AG20443 (cell line): ENCODE measurements around the gene CD8B2.
"Not testable (repeated sequence)": the region's sequence is repeated elsewhere in the genome, so short reads cannot be mapped to it uniquely, and the experiment has no call there.

ENCODE experiments used
- DNase-seq: peaks from one replicate; pipeline ENCODE4 v3.0.0; 2012; ENCODE audit warnings: low spot score, mixed read lengths

CD8B2 gene

DNA sequence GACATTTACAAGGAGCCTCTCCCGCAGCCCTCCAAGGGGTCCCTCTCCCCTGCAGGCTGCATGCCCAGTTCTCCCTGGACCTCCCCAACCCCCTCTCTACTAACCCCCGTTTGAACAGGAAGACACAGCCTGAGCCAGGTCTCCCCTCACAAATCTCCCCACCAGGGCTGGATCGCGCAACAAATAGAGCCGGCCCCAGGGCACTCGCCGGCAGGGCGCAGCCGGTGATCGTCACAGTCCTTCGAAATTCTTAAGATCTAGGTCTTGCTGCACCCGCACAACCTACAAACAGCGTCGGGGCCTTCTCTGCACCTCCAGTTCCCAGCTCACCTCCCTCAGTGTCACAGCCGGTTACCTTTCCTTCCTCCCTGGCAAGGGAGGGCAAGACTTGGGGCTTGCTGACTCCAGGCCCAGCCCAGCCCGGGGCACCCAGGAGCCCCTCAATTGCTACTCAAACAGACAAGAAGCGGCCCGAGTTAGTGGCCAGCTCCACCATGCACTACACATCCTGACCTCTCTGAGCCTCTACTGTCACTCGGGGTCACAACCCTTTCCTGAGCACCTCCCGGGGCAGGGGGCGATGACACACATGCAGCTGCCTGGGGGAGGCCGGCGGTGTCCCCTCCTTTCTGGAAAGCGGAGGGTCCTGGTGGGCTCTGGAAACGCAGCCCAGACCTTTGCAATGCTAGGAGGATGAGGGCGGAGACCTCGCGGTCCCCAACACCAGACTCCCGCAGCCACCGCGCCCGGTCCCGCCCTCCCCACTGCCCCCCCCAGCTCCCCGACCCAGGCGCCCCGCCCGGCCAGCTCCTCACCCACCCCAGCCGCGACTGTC lies at the start of gene CD8B2:
Gene CD8B2 (plus strand): TSS at position 814 of the 835 bp plus-strand sequence. CDS start 63 bp downstream, outside the sequence.
- not testable (repeated sequence) for DNase-seq

DNA sequence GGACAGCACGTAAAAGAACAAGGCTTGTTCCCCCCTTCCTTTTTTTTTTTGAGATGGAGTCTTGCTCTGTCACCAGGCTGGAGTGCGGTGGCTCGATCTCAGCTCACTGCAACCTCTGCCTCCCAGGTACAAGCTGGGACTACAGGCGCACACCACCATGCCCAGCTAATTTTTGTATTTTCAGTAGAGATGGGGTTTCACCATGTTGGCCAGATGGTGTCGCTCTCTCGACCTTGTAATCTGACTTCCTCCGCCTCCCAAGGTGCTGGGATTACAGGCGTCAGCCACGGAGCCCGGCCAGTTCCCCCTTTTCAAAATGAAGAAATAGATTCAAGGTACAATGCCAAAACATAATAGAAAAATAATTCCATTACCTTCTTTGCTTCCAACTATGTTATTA lies 25.3 kb upstream of the CD8B2 start:
- not testable (repeated sequence) for DNase-seq

DNA sequence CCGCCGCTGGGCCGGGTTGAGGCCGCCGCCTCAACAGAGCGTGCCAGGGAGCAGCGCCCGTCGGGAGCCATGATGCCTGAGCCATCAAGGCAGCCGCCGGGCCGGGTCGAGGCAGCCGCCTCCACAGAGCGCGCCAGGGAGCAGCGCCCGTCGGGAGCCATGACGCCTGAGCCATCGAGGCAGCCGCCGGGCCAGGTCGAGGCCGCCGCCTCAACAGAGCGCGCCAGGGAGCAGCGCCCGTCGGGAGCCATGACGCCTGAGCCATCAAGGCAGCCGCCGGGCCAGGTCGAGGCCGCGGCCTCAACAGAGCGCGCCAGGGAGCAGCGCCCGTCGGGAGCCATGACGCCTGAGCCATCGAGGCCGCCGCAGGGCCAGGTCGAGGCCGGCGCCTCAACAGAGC lies 19.6 kb upstream of the CD8B2 start:
- not testable (repeated sequence) for DNase-seq

DNA sequence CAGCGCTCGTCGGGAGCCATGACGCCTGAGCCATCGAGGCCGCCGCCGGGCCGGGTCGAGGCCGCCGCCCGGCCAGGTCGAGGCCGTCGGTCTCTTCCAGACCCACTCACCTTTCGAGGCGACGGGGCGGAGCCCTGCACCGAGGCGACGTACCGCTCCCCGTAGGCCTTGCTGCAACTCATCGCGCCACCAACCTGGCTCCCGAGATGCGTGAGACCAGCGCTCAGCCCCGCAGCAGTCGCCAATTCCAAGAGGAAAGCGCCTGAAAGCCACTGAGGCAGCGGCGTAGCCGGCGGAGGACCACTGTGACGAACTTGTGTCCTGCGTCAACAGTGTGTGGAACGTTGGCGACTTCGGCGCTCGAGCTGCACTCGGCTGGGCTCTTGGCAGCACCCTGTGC lies 19.1 kb upstream of the CD8B2 start, which contains the start of gene RGPD3:
Gene RGPD3 (minus strand): TSS at position 307 of the 400 bp plus-strand sequence. CDS start 125 bp downstream, at position 182.
- DNase-seq: not testable (repeated sequence)

DNA sequence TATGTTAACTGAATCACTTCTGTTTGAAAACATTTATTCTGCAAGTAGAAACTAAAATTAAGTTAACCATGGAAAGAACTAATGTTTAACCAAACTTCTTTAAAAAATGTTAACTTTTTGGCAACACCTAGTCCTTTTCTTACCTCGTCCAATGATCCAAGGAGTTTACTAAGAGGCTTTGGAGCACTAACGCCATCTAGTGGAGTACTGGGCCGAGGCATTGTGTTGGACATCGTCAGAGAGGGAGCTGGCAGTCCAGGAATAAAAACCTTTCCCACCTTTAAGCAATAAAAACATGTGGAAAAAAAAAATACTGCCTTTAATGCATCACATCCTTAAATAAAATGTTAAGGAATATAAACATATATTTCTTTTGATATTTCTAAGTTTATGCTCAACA lies 16.5 kb upstream of the CD8B2 start:
- DNase-seq: not testable (repeated sequence)

DNA sequence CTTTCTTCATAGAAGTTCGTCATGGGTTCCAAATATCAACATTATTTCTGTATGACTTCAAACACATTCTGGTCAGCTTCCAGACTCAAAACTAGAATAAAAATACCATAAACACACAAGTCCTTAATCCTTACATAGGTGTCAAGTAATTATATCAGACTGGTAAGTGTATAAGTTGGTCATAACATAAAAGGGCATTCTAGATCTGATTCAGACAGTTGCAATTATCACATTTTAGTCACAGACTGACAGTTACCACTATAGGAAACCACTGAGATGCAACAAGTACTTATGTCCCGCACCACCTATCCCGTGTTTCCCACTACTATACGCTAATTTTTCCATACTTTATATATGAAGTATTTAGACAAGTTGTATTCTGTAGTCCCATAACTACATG lies 9.5 kb upstream of the CD8B2 start:
- DNase-seq: not testable (repeated sequence)

DNA sequence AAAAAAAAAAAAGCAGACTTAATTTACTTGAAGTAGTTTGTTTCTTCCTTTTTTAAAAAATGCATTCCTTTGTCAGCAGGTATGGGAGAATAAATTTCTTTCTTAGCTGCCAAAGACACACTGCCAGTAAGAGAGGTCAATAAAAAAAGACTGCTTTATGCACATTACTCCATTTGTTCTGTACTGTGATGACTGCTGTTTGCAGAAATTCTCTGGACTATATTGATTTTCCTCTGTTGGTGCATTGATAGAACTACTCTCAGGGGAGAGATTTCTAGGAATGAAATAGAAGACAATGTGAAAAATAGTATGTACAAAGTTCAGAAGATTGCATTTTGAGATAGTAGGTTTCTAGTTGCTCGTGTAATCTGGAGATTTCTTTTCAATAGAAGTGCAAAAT lies 7.6 kb upstream of the CD8B2 start:
- not testable (repeated sequence) for DNase-seq

DNA sequence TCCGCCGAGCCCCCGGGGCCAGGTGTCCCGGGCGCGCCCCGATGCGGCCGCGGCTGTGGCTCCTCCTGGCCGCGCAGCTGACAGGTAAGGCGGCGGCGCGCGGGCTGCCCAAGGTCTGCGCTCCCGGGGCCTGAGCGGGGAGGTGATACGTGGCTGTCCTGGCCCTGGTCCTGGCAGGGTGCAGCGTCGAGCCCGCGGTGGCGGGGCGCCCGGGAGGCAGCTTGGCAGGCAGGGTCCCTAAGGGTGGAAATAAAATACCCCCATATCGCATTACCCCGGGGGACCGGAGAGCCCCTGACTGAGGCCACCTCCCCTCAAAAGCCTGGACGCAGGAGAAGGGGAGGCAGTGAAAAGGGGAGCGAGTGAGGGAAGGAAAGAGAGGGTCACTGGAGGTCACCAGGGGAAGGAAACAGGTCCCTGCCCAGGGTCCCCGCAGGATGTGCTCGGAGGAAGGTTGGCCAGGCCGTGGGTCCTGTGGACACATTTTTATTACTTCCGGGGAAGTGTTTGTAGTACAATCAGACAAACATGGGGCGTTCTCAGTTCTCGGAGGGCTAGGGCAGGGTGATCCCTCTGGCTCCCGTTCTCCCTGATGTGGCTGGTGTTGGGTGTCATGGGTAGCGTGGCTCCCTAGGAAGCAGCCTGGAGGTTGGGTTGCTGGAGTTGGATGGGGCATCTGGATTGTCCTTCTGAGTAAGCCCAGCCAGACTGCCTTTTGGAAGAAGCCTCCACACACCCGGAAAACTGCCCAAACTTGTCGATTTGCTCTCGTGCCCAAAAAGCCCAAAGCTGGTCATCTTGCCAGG lies 425 bp downstream of the CD8B2 start:
- DNase-seq: not testable (repeated sequence)

DNA sequence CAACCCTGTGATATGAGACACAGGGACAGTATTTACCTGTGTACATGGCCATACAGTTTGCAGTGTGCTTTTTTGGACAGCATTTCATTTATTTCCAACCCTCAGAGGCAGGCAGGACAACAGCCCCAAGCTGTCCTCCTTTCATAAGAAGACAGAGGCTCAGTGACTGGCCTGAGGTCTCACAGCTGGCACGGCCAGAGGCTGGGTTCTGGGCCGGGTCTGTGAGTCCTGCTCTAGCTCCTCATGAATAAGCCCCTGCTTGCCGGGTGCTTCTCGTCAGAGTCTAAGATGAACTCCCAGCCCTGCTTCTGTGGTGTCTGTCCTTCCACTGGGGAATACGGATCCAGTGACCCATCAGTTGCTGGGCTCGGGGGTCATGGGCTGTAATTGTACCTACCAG lies 2.5 kb downstream of the CD8B2 start:
- not testable (repeated sequence) for DNase-seq

DNA sequence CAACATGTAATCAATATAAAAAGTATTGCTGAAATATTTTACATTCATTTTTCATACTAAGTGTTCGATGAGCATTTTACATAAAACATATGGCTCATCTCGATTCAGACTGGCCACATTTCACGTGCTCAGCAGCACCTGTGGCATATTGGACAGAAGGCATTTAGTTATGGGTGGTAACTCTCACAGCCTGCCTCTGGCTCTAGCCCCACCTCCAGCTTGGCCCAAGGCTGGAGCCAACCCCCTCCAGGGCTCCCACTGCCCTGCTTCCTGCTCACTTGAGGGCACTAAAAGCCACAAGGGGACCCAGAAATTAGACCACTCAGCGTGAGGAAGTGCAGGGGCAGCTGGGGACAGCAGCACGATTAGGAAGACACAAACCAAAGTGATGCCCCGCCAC lies 5.2 kb downstream of the CD8B2 start:
- DNase-seq: not testable (repeated sequence)

DNA sequence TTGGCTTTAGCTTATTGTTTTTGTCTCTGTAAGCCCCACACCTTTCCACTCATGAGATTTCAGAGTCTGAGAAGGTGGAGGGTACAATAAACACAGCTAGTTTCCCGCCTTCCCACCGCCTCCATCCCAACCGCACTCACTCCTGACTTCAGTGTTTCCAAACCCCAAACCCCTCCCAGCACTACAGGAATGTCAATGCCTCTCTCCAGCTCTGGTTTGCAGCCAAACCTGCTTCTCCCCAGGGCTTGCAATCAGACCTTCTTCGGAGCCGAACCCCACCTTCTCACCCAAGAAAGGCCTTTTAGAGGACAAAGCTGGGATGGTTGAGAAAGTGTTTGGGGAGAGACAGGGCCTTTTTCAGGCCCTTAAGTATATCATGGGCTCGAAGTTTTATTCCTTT lies 5.7 kb downstream of the CD8B2 start:
- DNase-seq: not testable (repeated sequence)

DNA sequence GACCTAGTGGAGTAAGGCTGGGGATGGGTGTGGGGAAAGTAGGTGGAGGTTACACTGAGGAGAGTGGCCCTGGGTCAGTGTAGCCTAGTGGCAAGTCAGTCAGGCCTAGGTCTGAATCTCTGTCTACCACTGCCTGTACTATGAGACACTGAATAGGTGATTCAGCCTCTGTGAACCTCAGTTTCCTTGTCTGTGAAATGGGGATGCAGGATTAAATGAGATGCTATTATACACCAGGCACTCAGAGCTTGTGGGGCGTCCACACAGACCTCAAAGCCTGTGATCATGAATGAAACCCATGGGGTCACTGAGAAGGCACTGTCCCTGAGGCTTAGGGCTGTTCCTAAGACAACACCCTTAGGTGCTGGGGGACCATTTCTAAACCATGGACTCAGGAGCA lies 11.4 kb downstream of the CD8B2 start:
- DNase-seq: not testable (repeated sequence)

DNA sequence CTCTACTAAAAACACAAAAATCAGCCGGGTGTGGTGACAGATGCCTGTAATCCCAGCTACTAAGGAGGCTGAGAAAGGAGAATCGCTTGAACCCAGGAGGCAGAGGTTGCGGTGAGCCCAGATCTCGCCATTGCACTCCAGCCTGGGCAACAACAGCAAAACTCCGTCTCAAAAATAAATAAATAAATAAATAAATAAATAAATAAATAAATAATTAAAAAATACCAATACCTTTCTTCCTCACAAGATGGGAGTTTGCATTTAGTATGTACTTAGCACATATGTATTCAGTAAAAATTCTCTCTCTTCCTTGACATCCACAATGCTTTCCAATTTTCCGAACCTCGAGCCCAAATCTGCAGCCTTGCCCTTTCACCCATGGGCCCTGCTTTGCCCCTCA lies 13.2 kb downstream of the CD8B2 start:
- DNase-seq: not testable (repeated sequence)

DNA sequence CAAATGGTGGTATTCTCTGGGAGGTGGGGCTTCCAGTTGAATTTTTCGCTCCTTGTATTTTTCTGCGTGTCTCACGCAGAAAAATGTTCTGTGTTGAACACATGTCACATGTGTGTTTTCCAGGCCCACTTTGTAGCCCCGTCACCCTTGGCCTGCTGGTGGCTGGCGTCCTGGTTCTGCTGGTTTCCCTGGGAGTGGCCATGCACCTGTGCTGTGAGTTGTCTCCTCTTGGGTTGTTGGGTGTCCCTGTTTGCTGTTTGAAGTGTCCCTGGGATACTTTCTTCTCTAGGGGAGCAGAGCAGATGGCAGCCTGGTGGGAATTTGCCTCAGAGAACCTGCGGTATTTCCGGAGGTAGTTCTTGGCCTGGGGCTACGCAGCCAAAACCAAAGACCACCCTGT lies 15.2 kb downstream of the CD8B2 start:
- not testable (repeated sequence) for DNase-seq

DNA sequence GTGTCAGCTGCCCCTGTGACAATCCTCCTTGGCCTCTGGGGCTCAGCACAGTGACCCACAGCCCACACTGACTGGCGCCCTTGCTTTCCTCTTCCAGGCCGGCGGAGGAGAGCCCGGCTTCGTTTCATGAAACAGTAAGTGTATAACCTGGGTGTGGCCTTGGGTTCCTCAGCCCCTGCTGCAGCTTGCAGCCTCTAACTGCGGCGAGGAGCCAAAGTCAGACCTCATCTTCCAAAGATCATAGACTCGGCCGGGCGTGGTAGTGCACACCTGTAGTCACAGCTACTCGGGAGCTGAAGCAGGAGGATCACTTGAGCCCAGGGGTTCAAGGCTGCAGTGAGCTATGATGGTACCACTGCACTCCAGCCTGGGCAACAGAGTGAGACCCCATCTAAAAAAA lies 17.0 kb downstream of the CD8B2 start:
- not testable (repeated sequence) for DNase-seq

DNA sequence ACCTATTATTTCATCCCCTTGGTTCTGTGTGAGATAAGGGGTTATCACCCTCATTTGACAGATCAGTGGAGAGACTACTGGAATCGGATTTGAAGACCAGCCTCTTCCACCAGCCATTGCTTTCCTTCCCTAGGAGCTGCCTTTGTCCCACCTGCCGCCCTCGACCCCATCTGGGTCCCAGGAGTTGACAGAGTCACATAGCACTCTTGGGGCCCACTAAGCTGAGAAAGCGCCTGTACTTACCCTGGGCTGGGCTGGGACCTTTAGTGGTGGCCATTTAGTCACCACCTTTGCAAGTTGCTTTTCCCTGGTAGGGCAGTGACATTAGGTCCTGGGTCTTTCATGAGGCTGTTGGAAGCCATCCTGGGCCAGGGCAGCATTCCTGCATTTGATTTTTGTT lies 17.6 kb downstream of the CD8B2 start:
- not testable (repeated sequence) for DNase-seq

DNA sequence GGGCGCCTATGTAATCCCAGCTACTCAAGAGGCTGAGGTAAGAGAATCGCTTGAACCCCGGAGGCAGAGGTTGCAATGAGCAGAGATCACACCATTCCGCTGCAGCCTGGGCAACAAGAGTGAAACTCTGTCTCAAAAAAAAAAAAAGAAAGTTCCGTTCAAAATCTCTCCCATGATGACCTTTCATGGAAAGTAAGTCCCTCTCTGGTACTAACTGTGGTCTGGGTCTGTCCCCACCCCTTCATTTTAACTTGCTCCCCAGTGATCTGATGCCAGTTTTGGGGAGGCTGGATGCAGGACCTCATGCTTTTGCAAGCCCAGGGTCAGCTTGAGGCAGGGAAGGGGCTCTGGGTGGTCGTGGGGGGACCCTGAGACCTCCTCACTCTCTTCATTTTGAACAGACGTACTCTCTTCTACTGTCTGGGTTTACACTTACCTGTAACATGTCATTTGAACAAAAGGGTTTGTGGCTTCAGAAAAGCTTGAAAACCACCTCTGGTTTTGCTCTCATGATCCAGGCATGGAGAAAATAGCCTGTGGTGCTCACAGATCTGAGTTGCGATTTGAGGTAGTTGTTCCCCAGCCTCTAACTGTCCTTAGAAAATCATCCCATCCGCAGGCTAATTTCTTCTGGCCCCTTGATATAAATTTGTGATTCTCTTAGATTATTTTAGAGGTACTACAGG lies 19.0 kb downstream of the CD8B2 start:
- not testable (repeated sequence) for DNase-seq

DNA sequence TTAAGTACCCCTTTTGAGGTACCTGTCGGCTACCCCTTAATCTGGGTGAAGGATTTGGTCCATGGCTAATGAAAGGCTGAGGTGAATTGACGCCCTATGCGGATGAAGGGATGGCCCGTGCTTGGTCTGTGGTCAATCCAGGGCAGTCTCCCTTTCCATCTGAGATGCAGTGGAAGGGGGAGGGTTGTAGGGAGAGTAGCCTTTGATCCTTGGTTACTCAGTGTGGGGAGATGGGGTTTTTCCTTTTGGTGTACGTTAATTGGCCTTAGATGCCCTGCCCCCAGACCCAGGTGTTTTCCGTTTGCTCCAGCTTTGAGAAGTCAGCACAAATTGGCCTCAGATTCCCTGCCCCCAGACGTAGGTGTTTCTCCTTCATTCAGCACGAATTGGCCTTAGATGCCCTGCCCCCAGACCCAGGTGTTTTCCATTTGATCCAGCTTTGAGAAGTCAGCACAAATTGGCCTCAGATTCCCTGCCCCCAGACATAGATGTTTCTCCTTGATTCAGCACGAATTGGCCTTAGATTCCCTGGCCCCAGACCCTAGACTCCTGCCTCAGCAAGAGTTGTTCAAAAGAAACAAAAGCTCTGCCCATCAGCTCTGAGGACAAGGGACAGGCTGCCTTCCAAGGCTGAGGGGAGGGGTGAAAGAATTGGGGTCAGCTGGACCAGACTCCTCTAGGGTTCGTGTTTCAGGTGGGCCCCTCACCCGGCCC lies 21.7 kb downstream of the CD8B2 start:
- not testable (repeated sequence) for DNase-seq

DNA sequence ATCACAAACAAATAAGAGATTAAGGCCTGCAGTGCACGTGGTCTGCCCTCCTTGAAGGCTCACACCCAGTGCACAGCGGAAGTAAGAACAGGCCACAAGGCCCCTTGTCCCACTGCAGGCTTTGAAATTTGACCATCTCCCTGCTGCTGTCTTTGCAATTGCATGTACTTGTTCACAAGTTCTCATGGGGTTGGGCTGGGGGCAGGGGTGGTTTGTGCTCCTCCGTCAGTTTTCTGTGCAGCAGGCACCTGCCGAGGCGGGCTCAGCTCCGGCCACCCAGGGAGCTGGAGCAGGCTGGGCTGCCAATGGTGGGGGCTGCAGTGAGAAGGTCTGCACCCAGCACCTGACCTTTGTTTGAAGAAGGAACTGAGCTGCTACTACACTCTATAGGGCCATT lies 22.2 kb downstream of the CD8B2 start:
- not testable (repeated sequence) for DNase-seq

DNA sequence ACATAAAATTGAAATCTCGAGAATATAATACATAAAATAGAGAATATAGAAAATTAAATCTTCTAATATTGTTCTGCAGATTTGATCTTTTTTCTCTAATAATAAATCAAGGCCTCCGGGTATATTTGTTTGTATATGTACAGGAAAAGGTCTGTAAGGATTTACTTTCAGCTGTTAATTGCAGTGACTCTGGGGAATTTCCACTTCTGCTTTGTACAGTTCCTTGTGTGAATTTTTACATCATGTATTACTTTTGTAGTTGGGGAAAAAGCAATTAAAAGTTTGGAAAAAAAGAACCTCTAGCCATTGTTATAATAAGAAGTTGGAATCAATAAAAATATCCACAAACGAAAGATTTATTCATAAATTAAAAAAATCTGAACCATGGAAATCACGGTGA lies 23.6 kb downstream of the CD8B2 start:
- DNase-seq: not testable (repeated sequence)

DNA sequence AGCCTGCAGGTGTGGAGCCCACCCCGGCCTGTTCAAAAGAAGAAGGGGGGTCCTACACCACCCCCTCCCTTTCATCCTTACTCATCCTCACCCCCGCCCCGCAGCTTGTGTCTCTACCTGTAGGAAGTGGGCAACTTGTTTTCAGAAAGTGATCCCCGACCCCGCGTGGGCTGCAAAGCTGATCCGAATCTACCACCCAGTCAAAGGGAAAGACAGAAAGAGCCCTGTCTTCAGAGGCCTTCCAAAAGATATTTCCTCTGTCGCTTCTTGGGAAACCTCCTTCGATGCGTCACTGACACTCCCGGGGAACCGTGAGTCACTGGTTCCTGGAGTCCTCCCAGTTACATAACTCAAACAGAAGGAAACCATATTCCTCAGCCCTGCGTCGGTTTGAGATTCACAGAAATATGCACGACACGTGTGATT lies 24.3 kb downstream of the CD8B2 start:
- not testable (repeated sequence) for DNase-seq
